ENCODE measurements around the gene SMIM38. TPM values are rescaled to one million over a fixed set of nuclear protein-coding genes. Genes with fewer than 3 reads are reported as not detected.

Gene SMIM38
- total and polyA plus RNA-seq, 4 donors: 0.03 to 1.7 (median 0.07) TPM

GRCh38 chr11:69152733-69153421 lies 2.9 kb upstream of the SMIM38 start:
- TF ChIP-seq CTCF (IDR thresholded peaks at IDR 0.05; ENCODE audit: low read depth, low read length, missing input control) (no peak), RXRA (IDR thresholded peaks at IDR 0.05) (no peak), JUND (IDR thresholded peaks at IDR 0.05) (no peak), HNF4A (conservative IDR thresholded peaks at IDR 0.05) (no peak), ATF3 (IDR thresholded peaks at IDR 0.05) (no peak), RAD21 (IDR thresholded peaks at IDR 0.05) (no peak), SP1 (IDR thresholded peaks at IDR 0.05) (no peak), HNF4G (IDR thresholded peaks at IDR 0.05) (no peak), NR2F2 (IDR thresholded peaks at IDR 0.05) (no peak), YY1 (IDR thresholded peaks at IDR 0.05) (no peak)
- TF ChIP-seq, protein P1, sequence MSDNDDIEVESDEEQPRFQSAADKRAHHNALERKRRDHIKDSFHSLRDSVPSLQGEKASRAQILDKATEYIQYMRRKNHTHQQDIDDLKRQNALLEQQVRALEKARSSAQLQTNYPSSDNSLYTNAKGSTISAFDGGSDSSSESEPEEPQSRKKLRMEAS (IDR thresholded peaks at IDR 0.05): no peak
- Histone ChIP-seq H3K4me3 (ENCODE audit: low read depth in 1 of 3, low read length in 3 of 3) (no peak overlapping the region), H3K36me3 (ENCODE audit: control insufficient read depth in 4 of 4, insufficient read depth in 3 of 4, low read depth in 1 of 4, low read length in 3 of 4) (no peaks in the 10 kb centered on the region), H3K4me1 (ENCODE audit: control insufficient read depth in 4 of 4, insufficient read depth in 4 of 4, low read length in 3 of 4) (no peaks in the 10 kb centered on the region), H3K27ac (ENCODE audit: low read depth in 1 of 2, low read length in 2 of 2) (no peak overlapping the region), H3K9ac (ENCODE audit: low read depth in 1 of 2, low read length in 2 of 2) (no peak overlapping the region), H3K27me3 (ENCODE audit: control insufficient read depth in 4 of 4, insufficient read depth in 4 of 4, low read length in 3 of 4) (peaks cover 0 to 3% (median 1%) of the 10 kb centered on the region in 4 donors), H3K9me3 (ENCODE audit: control insufficient read depth in 4 of 4, low read length in 3 of 4) (no peaks in the 10 kb centered on the region)
- 81% methylated on average over 23 of the region's 23 CpGs for WGBS
- DNase-seq (ENCODE audit: low spot score): no peak

GRCh38 chr11:69153661-69154060 lies 2.1 kb upstream of the SMIM38 start:
- peaks cover 0 to 3% (median 1%) of the 10 kb centered on the region in 4 donors for H3K27me3 ChIP-seq (ENCODE audit: control insufficient read depth in 4 of 4, insufficient read depth in 4 of 4, low read length in 3 of 4)
- no peak overlapping the region for H3K9ac ChIP-seq (ENCODE audit: low read depth in 1 of 2, low read length in 2 of 2)
- no peaks in the 10 kb centered on the region for H3K36me3 ChIP-seq (ENCODE audit: control insufficient read depth in 4 of 4, insufficient read depth in 3 of 4, low read depth in 1 of 4, low read length in 3 of 4)
- H3K27ac ChIP-seq (ENCODE audit: low read depth in 1 of 2, low read length in 2 of 2): no peak overlapping the region
- DNase-seq (ENCODE audit: low spot score): no peak
- TF ChIP-seq, protein P2, sequence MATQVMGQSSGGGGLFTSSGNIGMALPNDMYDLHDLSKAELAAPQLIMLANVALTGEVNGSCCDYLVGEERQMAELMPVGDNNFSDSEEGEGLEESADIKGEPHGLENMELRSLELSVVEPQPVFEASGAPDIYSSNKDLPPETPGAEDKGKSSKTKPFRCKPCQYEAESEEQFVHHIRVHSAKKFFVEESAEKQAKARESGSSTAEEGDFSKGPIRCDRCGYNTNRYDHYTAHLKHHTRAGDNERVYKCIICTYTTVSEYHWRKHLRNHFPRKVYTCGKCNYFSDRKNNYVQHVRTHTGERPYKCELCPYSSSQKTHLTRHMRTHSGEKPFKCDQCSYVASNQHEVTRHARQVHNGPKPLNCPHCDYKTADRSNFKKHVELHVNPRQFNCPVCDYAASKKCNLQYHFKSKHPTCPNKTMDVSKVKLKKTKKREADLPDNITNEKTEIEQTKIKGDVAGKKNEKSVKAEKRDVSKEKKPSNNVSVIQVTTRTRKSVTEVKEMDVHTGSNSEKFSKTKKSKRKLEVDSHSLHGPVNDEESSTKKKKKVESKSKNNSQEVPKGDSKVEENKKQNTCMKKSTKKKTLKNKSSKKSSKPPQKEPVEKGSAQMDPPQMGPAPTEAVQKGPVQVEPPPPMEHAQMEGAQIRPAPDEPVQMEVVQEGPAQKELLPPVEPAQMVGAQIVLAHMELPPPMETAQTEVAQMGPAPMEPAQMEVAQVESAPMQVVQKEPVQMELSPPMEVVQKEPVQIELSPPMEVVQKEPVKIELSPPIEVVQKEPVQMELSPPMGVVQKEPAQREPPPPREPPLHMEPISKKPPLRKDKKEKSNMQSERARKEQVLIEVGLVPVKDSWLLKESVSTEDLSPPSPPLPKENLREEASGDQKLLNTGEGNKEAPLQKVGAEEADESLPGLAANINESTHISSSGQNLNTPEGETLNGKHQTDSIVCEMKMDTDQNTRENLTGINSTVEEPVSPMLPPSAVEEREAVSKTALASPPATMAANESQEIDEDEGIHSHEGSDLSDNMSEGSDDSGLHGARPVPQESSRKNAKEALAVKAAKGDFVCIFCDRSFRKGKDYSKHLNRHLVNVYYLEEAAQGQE (IDR thresholded peaks at IDR 0.05): no peak
- TF ChIP-seq SP1 (IDR thresholded peaks at IDR 0.05) (no peak), RAD21 (IDR thresholded peaks at IDR 0.05) (no peak)
- no peaks in the 10 kb centered on the region for H3K9me3 ChIP-seq (ENCODE audit: control insufficient read depth in 4 of 4, low read length in 3 of 4)
- H3K4me1 ChIP-seq (ENCODE audit: control insufficient read depth in 4 of 4, insufficient read depth in 4 of 4, low read length in 3 of 4): no peaks in the 10 kb centered on the region
- 70% methylated on average over 7 of the region's 7 CpGs for WGBS
- H3K4me3 ChIP-seq (ENCODE audit: low read depth in 1 of 3, low read length in 3 of 3): no peak overlapping the region
